Stimulated activated CD4-positive, alpha-beta T cell treated with anti-CD3 and anti-CD28 coated beads, Interleukin-4, amount 100 ng/mL, for 24 hours (primary cell): ENCODE results near the gene CELF2.
"Not testable (repeated sequence)": the region's sequence is repeated elsewhere in the genome, so short reads cannot be mapped to it uniquely, and the experiment has no call there.

ENCODE experiments used
- DNase-seq: peaks from one replicate; pipeline ENCODE4 v3.0.0-alpha.2; 2020

The CELF2 gene

GRCh38 chr10:11177926-11178471 is 160.3 kb downstream of the CELF2 start:
- DNase-seq = peak; percentile 41

- peak; percentile 88 for DNase-seq
Observed at GRCh38 chr10:11178606-11179515, 161.2 kb downstream of the CELF2 start.

- no peak for DNase-seq
Observed at GRCh38 chr10:11179516-11180105, 161.9 kb downstream of the CELF2 start.

- DNase-seq = peak; percentile 68
Observed at GRCh38 chr10:11180228-11180627, 162.6 kb downstream of the CELF2 start.

- DNase-seq = no peak
Observed at GRCh38 chr10:11181978-11182377, 164.3 kb downstream of the CELF2 start.

- no peak for DNase-seq
Observed at GRCh38 chr10:11183015-11183414, 165.3 kb downstream of the CELF2 start.

- DNase-seq = no peak
Observed at GRCh38 chr10:11184093-11184492, 166.4 kb downstream of the CELF2 start.

- DNase-seq = not testable (repeated sequence)
Observed at GRCh38 chr10:11185128-11185665, 167.5 kb downstream of the CELF2 start.

- DNase-seq = no peak
Observed at GRCh38 chr10:11186374-11186773, 168.7 kb downstream of the CELF2 start.

GRCh38 chr10:11189582-11190376 is 172.1 kb downstream of the CELF2 start:
- DNase-seq = no peak

- DNase-seq = no peak
Observed at GRCh38 chr10:11191190-11191589, 173.5 kb downstream of the CELF2 start.

GRCh38 chr10:11191678-11192077 is 174.0 kb downstream of the CELF2 start:
- no peak for DNase-seq

- no peak for DNase-seq
Observed at GRCh38 chr10:11192304-11193000, 174.8 kb downstream of the CELF2 start.

- DNase-seq = no peak
Observed at GRCh38 chr10:11193001-11193551, 175.4 kb downstream of the CELF2 start.

- no peak for DNase-seq
Observed at GRCh38 chr10:11194859-11195586, 177.4 kb downstream of the CELF2 start.

GRCh38 chr10:11195623-11196022 is 178.0 kb downstream of the CELF2 start:
- no peak for DNase-seq

GRCh38 chr10:11197266-11197712 is 179.6 kb downstream of the CELF2 start:
- no peak for DNase-seq

- DNase-seq = no peak
Observed at GRCh38 chr10:11197878-11198277, 180.2 kb downstream of the CELF2 start.

- no peak for DNase-seq
Observed at GRCh38 chr10:11201911-11202310, 184.2 kb downstream of the CELF2 start.

- no peak for DNase-seq
Observed at GRCh38 chr10:11204351-11204942, 186.8 kb downstream of the CELF2 start.
